B cell (primary cell): Measurements from ENCODE around the gene SORL1.

Experiments used
- CTCF ChIP-seq: fragments of 200-600 bp; IDR thresholded peaks from one replicate; pipeline ENCODE4 v1.8.0; 2022; ENCODE audit warnings: antibody characterized with exemption, mild to moderate bottlenecking
- EZH2 ChIP-seq: IDR thresholded peaks from 2 replicates; pipeline ENCODE4 v1.6.1; 2012; ENCODE audit warnings: borderline replicate concordance, low read depth, mild to moderate bottlenecking, moderate library complexity, low read length; ENCODE audit not compliant: insufficient read depth, poor library complexity, severe bottlenecking

- TF ChIP-seq CTCF (no peak), EZH2 (no peak)
Measured at GRCh38 chr11:121634273-121634672, 182.2 kb downstream of the SORL1 start.
